GM12892 (cell line): ENCODE results near the gene SPTB.

ENCODE experiments used
- POLR2A ChIP-seq: IDR thresholded peaks from 2 replicates; pipeline ENCODE4 v1.6.1; 2011; ENCODE audit warnings: low read depth, low read length, control low read depth
- POLR2AphosphoS5 ChIP-seq: IDR thresholded peaks from 2 replicates; pipeline ENCODE4 v1.6.1; 2011; ENCODE audit warnings: low read depth, low read length, control low read depth

GRCh38 chr14:64919215-64919614, 39.5 kb upstream of the SPTB start:
- no peak for TF ChIP-seq POLR2A
- no peak for TF ChIP-seq POLR2AphosphoS5
